PFSK-1 (cell line): ENCODE measurements around the gene PLEKHM3.

ENCODE experiments used
- POLR2AphosphoS5 ChIP-seq: IDR thresholded peaks from 2 replicates; pipeline ENCODE4 v1.6.1; 2012; ENCODE audit warnings: low read depth, mild to moderate bottlenecking, control low read depth, low read length, moderate library complexity
- SIN3A ChIP-seq: IDR thresholded peaks from 2 replicates; pipeline ENCODE4 v1.6.1; 2012; ENCODE audit warnings: mild to moderate bottlenecking, low read length, moderate library complexity, borderline replicate concordance; ENCODE audit not compliant: insufficient read depth
- TAF1 ChIP-seq: IDR thresholded peaks from 2 replicates; pipeline ENCODE4 v1.6.1; 2012; ENCODE audit warnings: low read length, control low read depth, borderline replicate concordance; ENCODE audit not compliant: insufficient read depth
- TF ChIP-seq, protein P1 (sequence below), 2 experiments: IDR thresholded peaks; 2 replicates each; pipeline versions ENCODE4 v1.6.1 to v1.8.0; 2011 to 2012; ENCODE audit warnings: low read depth in 2 of 2, low read length in 2 of 2, control low read depth in 1 of 2, inconsistent platforms in 1 of 2, mild to moderate bottlenecking in 1 of 2, moderate library complexity in 1 of 2; ENCODE audit not compliant: insufficient read depth in 1 of 2

DNA sequence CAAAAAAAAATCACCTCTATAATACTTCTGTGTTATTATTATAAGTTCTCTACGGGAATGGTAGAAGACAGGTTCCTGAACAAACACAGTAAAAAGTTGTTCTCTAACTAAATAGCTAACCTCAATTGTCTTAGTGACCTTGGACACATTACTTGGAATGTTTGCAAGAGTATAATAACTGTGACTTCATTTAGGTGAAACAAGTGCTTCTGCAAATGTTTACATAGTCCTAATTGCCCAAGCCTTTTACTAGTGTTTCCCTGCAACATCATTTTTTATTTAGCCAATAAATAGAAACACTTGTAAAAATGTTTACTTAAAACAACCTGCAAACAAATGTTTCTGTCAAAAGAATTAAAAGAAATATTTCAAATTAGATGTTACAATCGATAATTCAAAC is 9.9 kb downstream of the PLEKHM3 start:
- TF ChIP-seq, protein P1, sequence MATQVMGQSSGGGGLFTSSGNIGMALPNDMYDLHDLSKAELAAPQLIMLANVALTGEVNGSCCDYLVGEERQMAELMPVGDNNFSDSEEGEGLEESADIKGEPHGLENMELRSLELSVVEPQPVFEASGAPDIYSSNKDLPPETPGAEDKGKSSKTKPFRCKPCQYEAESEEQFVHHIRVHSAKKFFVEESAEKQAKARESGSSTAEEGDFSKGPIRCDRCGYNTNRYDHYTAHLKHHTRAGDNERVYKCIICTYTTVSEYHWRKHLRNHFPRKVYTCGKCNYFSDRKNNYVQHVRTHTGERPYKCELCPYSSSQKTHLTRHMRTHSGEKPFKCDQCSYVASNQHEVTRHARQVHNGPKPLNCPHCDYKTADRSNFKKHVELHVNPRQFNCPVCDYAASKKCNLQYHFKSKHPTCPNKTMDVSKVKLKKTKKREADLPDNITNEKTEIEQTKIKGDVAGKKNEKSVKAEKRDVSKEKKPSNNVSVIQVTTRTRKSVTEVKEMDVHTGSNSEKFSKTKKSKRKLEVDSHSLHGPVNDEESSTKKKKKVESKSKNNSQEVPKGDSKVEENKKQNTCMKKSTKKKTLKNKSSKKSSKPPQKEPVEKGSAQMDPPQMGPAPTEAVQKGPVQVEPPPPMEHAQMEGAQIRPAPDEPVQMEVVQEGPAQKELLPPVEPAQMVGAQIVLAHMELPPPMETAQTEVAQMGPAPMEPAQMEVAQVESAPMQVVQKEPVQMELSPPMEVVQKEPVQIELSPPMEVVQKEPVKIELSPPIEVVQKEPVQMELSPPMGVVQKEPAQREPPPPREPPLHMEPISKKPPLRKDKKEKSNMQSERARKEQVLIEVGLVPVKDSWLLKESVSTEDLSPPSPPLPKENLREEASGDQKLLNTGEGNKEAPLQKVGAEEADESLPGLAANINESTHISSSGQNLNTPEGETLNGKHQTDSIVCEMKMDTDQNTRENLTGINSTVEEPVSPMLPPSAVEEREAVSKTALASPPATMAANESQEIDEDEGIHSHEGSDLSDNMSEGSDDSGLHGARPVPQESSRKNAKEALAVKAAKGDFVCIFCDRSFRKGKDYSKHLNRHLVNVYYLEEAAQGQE (IDR thresholded peaks at IDR 0.05; ENCODE audit: insufficient read depth in 1 of 2, low read depth in 2 of 2, low read length in 2 of 2) = no peak
- no peak for TF ChIP-seq TAF1
- no peak for TF ChIP-seq SIN3A
- TF ChIP-seq POLR2AphosphoS5 = no peak
